D721Med (cell line): Measurements from ENCODE around the gene DCHS2.

Source experiments
- DNase-seq: peaks from one replicate; pipeline ENCODE4 v3.0.0; 2011; ENCODE audit warnings: low spot score; ENCODE audit not compliant: insufficient read length
- FAIRE-seq: peaks from 2 replicates; lab custom pipeline; 2011; peaks lifted over from hg19 to GRCh38; lab: Jason Lieb, UNC
- CTCF ChIP-seq: IDR thresholded peaks from 2 replicates; pipeline ENCODE4 v1.5.1; 2012; ENCODE audit warnings: mild to moderate bottlenecking, control low read depth; ENCODE audit not compliant: insufficient read depth; ENCODE audit errors: missing control alignments

The DCHS2 gene

DNA sequence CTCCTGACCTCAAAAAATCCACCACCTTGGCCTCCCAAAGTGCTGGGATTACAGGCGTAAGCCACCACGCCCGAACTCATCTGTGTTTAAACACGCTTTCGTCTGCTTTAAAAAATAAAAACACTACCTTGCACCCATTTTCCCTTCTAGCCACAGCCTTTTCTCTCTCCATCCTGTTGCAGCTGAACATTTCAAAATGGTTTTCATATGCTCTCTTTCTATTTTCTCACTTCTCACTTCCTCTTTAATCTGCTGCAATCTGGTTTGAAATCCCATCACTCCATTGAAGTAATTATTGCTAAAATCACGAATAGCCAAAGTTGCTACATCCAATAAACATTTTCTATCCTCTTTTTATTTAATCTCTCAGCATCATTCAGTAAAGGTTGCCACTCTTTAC lies 70.0 kb downstream of the DCHS2 start:
- FAIRE-seq = no peak
- DNase-seq = no peak
- no peak for TF ChIP-seq CTCF

- FAIRE-seq (no peak), DNase-seq (no peak)
- TF ChIP-seq CTCF = no peak
Observed at GRCh38 chr4:154417373-154417673, 74.3 kb downstream of the DCHS2 start.

GRCh38 chr4:154416190-154416547 lies 75.4 kb downstream of the DCHS2 start:
- DNase-seq (no peak), FAIRE-seq (no peak)
- peak; percentile 23 for TF ChIP-seq CTCF

DNA sequence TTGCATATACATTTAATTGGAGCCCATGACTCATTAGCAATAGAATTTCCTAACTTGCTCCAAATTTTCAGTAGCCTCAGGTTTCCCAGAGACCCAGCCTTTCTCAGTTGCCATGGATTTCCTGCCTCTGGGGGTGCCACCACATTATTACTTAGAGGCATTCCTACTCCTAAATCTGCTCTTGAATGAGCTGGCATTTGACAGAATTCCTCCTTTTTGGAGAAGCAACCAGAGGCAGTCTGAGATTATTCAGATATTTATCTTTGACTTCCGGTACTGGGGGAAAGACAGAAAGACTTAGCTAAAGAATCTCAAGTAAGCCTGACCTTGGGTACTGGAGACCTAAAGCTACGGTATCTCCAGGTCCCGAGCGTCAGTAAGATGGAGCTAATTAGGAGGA lies 76.3 kb downstream of the DCHS2 start:
- DNase-seq (no peak), FAIRE-seq (no peak)
- no peak for TF ChIP-seq CTCF

DNA sequence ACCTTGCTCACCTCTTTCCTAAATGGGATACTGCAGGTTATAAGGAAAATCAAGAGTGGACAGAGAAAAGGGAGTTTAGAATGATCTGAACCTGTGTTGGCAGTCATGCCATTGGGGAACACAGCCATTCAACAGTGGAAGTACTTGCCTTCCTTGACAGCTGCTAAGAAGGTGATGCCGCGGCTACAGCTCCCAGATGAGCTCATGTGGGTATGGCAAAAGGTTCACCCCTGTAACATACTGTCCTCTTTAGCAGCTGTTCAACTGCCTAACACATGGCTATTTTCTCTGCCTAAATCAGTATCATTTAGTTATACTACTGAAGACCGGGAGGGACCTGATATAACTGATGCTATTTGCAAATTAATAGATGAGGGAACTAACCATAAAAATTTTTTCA lies 76.8 kb downstream of the DCHS2 start:
- FAIRE-seq (no peak), DNase-seq (no peak)
- no peak for TF ChIP-seq CTCF

DNA sequence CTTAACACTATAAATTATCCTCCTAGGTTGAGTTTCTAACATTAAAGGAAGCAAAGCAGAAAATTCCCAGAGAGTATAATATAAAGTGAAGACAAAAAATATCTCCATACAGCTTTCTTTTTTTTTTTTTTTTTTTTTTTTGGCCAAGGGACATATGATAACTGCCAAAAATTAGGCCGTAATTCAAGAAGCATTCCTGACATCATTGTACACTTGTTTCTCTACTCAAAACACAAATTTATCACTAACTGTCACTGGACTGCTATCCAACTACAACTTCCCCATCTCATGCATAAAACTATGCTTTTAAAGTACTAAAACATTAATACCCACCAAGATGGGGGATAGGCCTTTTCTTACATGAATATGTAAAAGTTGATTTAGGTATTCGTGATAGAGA lies 77.2 kb downstream of the DCHS2 start:
- no peak for FAIRE-seq
- DNase-seq = no peak
- no peak for TF ChIP-seq CTCF

DNA sequence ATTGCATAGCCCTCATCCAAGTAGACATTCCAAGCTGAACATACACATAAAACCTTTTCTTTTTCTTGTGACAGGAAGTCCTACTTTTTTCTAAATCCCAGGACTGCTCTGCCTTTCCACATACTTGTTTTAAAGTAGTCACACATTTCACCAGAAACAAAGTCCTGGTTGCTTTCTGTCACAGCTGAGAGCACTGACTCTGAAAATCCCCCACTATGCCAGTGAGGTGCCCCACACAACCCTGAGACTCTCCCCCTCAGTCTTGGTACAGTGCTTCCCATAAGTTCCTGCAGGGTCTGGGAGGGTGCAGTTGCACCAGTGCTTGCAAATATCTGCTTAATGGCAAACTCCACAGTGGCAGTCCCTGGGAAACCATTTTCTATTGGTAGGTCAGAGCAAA lies 84.2 kb downstream of the DCHS2 start:
- DNase-seq (no peak), FAIRE-seq (no peak)
- TF ChIP-seq CTCF = no peak
